Measurements from ENCODE around the gene FGF18.

FGF18 gene

DNA sequence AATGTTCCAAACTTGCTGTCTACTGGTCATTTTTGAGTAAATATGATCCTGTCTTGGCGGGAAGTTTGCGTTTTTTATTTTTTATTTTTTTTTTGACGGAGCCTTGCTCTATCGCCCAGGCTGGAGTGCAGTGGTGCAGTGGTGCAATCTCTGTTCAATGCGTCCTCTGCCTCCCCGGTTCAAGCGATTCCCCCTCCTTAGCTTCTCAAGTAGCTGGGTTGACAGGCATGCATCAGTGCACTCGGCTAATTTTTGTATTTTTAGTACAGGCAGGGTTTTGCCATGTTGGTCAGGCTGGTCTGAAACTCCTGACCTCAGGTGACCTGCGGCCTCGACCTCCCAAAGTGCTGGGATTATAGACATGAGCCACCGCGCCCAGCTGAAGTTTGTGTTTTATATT is 45.4 kb downstream of the FGF18 start:
- FAIRE-seq: no peak
- no peak for DNase-seq (ENCODE audit: low spot score)

DNA sequence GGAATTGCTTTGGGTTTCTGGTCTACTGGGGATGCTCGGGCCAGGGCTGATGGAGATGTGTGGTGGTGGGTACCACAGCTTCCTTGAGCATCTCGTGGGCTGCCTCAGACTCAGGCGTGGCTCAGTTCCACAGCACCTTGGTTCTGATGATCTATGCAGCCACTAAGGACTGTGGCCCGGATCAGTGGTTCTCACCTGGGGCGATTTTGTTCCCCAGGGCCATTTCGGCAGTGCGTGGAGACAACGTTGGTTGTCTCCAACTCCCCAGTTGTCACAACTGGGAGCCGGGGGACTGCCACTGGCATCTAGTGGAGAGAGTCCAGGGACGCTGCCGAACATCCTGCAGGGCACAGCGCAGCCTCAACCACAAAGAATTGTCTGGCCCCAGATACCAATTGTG is 47.7 kb downstream of the FGF18 start:
- DNase-seq (ENCODE audit: low spot score) (no peak), FAIRE-seq (no peak)

DNA sequence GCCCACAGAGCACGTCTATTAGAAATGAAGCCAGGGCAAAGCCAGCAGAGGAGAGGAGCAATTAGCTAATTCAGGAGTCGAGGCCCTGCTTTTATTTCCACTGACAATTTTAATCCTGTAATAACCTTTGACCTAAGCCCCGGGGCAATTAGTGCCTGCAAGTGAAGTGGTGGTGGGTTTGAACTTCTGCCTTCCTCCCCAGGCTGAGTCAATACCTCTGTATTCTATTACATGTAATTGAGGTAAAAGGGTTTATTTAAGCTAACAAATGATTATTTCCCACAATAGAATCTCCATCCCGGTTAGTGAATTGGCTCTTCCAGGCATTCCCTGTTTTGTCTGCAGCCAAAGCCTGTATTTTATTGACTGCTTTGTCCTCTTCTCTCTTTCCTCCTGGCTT is 49.9 kb downstream of the FGF18 start:
- FAIRE-seq (no peak), DNase-seq (ENCODE audit: low spot score) (no peak)

DNA sequence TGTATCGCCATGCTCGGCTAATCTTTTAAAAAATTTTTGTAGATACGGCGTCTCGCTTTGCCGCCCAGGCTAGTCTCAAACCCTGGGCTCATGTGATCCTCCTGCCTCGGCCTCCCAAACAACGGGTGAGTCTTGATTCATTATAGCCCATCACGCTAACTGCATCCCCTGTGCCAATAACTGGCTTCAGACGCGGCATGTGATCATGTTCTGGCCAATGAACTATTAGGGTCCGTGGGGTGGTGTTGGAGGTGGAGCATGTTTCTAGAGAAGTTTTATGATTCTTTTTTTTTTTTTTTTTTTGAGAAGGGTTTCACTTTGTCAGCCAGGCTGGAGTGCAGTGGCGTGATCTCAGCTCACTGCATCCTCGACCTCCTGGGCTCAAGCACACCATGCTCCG is 51.0 kb downstream of the FGF18 start:
- DNase-seq (ENCODE audit: low spot score) (no peak), FAIRE-seq (no peak)

DNA sequence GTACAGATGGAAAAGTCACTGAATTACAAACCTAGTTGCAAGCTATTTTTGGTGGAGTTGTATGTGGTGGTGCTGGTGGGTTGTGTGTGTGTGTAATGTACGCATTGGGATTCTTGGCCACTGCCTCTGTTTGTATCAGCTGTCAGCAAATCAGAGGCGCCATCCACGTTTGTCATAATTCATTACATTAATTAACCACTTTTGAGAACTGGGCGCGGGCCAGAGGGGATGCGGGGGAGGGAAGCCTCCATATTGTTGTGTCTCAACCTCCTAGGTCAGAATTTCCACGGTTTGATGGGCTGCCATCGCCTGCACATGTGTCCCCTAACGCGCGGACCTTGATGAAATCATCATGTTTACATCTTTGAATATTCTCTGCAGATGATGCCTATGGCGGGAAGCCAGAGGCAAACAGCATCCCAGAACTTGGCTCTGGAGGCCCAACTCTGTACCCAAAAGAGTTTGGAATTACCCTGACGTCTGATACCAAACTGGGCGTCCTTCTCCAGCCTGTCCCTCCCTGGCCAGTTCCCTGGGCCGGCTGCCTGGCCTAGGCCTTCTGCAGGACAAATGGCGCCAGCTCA is 54.9 kb downstream of the FGF18 start:
- FAIRE-seq: no peak

DNA sequence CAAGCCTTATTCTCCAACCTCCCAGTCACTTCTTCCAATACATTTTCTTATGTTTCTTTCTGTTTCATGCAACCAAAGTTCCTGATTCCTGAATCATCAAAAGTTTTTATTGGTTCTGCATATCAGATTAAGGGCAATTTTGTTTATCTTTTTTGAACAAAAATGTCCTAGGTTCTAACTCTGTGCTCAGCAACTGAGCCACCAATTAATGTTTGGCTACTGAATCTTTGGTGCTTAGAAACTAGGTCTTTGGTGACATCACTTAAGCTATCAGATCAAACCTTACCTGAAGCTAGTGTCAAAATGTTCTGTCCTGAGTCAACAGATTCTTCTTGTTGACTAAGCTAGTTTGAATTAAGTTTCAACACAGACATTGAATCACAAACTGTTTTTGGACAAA is 56.1 kb downstream of the FGF18 start:
- FAIRE-seq (no peak), DNase-seq (ENCODE audit: low spot score) (no peak)

More for the DNA sequence above, 54.9 kb downstream of the FGF18 start:
- no peak for DNase-seq (ENCODE audit: low spot score)

DNA sequence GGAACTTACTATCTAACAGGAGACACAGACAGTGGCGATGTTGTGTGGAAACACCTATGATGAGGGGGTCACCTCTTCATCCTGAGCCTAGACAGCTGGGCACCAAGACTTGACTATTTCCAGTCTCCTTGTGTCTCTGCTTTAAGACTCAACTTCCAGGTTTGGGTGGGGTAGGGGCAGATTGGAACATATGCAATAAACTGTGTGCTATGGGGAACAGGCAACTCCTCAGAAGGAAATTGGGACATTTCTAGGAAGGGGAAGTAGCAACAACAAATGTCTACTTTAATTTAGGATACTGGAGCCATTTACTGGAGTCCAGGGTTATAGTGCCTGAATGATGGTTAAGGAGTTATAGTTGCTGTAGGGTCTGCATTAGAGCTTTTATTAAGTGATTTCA is 57.3 kb downstream of the FGF18 start:
- FAIRE-seq (no peak), DNase-seq (ENCODE audit: low spot score) (no peak)

DNA sequence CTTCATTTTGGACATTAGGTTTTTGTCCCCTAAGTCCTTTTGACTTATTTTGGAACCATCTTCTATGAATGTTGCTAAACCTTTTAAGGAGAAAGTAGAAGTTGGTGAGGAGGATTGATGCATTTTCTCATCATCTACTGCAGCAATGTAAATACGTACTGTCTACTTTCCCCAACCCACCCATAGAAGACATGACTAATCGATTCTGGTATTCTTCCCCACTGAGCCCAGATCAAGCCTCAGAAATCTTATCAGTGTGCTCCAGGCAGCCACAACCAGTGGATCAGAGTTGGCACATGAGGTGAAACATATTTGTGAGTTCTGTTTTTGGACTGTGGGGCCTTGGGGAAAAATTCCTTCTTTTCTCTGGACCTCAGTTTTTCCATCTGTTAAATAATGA is 57.7 kb downstream of the FGF18 start:
- DNase-seq (ENCODE audit: low spot score) (no peak), FAIRE-seq (no peak)

DNA sequence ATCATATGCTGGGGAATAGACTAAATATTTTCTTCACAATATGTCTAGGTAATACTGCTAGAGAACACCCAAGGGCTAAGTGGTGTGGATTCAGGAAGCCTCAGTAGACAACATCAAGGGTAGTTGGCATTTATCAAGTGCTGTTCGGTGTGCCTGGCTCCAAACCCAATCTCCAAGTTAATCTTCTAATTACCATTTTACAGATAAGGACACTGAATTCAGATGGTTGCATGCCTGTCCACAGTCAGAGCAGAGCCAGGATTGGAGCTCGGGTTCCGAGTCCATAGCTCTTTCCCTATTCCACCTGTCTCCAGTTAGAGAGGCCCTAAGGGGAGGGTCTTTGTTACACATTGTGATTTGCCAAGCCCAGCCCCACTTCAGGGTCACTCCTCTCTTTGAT is 58.2 kb downstream of the FGF18 start:
- no peak for DNase-seq (ENCODE audit: low spot score)
- FAIRE-seq: no peak

DNA sequence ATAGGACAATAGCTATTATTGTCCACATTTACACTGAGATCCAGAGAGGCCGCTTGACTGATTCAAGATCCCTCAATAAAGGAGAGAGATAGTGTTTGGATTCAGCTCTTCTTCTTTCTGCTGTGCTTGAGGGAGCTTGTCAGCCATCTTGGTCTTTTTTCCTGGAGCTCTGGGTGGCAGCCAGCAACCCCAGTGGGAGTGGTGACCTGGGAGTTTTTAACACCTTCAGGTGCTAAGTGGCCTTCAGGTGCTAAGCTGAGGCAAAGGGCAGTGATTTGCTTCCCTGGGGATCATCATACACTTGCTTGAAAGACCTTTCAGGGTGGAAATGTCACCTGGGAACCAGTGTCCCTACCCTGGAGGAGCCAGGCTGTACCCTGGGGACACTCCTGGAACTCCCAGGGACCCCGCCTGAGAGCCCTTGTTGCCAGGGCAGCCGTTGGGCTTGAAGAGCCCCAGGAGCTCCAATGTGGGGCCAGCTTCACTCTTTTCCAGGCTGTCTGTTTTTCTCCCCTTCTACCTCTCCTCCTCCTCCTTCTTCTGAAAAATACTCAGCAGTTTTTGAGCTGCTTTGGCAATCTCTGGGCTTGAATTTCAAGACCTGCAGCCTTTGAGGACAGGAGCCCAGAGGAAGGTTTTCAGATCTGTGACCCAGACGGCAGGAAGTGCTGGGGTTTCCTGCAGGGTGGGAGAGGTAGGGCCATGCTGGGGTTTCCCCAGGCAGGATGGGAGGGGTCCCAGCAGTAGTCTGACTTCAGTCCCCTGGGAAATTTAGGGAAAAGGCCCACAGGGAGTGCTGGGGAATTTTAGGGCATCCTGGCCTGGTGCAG is 59.7 kb downstream of the FGF18 start:
- no peak for FAIRE-seq
- DNase-seq (ENCODE audit: low spot score): no peak

DNA sequence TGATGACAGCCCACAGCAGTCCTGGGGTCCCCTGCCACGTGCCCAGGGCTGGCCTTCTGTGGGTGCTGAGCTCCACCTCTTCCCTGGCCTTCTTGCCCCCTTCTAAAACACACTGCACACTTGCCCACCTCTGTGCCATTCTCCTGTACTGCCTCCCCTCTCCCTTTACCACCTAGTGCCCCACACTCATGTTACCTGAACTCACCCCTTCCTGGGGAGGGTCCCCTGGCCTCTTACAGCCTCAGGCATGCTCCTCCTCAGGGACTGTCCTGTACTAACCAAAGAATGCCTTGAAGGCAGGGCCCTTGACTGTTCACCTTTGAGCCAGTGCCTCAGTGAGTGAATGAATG is 60.3 kb downstream of the FGF18 start:
- DNase-seq (ENCODE audit: low spot score) (no peak), FAIRE-seq (no peak)

DNA sequence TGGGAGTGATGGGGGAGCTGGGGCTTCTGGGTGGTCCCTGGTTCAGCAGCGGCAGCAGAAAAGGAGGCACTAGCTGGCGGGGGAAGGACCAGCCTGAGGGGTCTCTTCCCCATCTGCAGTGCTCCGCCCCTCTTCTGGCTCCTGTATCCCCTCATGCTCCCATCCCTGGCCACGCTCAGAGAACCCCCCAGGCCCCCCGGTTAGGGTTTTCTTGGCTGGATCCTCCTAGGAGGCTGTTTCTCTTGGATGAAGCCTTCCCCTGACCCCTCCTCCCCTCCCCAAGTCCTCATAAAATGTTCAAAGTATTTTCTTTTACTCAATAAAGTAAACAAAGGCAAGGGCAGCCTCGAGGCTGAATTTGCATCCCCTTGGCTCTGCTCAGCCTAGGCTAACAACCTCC is 60.8 kb downstream of the FGF18 start:
- FAIRE-seq (no peak), DNase-seq (ENCODE audit: low spot score) (no peak)

DNA sequence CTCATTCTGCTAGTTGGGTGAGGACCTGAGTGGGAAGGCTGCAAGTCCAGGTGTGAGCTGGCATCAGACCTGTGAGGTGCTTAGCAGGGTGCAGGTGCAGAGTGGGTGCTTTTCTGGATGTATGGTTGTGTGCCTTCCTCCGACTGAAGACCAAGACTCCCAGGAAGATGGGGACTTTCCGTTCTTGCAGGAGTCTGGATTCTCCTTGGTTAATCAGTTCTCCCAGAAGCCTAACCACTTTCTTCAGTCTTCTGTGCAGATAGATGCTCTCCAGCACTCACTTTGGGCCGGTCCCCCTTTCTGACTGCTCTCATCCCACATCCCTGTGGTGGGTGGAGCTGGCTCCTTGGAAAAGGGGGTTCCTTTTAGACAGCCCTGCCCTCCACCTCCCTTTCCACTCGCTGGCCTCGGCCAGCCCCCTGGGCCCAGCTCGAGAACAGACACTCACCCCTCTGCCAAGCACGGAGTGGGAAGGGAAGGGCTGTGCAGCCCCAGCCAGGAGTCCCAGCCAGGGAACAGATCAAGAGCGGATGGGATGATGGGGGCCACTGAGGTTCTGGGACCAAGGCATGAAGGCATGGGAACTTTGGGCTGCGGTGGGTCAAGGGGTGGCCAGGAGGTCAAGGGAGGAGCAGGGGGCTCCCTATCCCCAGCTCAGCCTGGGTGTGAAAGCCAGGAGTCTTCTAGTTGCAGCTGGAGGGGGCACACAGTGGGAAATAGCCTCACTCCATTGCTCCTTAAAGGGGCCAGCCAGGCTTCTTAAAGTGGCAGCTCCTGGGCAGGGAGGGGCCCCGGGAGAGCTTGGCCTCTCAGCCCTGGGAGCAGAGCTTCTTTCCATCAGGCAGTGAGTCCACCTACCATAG is 62.4 kb downstream of the FGF18 start:
- no peak for DNase-seq (ENCODE audit: low spot score)
- FAIRE-seq: no peak

DNA sequence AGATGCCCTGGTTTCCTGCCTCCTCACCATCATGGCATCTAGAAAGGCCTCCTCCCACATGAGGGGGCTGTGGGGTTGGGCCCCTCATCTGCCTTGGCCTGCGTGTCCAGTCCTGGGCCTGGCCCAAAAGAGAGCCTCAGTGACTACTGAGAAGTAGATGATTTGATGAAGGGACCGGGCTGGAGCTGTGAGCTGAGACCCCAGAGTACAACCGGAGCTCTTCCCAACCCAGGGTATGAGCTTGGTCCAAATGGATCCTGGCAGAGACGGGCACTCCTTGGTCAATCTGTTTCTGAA is 62.9 kb downstream of the FGF18 start:
- FAIRE-seq (no peak), DNase-seq (ENCODE audit: low spot score) (no peak)

DNA sequence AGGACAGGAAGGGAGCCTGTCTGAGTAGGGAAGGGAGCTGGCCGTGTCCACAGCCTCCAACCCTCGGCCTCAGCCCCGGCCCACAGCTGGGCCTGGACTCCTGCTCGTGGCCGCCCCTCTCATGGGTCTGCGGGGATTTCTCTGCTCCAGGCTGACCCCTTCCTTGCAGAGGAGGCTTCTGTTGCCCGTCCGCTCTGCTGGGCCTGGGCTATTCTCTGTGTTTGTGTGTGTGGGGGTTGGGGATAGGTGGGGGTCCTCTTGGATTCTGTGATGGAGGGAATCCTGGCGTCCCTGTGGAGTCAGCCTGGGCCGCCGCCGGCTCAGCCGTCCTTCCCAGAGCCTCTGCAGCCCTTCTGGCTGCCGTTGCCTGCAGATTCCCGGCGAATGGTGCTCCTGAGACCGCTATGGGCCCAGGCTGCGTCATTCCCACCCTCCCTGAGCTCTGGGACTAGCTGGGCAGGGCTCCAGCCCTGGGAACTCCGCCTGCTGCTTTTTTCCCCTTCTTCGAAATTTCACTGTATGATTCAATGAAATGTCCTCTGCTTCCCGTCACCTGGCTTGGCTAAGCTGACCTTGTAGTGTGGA is 64.2 kb downstream of the FGF18 start:
- FAIRE-seq: no peak
- no peak for DNase-seq (ENCODE audit: low spot score)

DNA sequence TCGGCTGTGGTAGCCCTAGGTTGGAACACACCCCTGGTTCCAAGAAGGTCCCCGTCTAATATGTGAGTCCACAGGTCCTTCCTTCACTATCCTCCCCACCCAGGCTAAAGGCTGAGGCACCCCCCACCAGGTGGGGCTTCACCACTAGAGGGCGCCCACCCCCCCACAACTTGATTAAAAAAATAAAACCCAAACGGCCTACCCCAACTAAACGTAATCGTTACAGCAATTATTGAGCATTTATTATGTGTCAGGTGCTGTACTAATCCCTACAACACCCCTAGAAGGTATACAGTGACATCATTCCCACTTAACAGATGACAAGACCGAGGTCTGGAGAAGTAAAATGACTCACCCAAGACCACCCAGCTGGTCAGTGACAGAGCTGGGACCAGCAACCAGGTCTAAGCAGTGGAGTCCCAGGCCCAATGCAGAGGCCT is 65.0 kb downstream of the FGF18 start:
- FAIRE-seq (no peak), DNase-seq (ENCODE audit: low spot score) (peak; percentile 67)

DNA sequence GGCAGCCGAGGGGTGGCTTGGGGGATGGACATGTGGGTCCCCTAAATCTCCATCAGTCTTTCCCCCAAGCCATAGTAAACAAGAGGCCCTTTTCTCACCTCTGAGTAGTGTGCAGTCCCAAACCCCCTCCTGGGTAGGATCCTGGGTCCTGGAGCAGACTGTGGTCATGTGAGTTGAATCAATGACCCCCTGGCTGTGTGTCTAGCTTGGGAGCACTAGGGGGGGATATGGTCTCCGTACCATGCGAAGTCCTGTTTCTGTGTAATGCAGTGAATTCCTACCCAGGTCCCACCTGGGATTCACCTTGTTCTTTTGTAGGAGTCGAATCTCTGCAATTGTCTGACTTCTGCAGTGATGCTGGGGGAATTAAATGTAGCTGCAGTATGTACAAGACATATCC is 66.2 kb downstream of the FGF18 start:
- FAIRE-seq: no peak
- no peak for DNase-seq (ENCODE audit: low spot score)

DNA sequence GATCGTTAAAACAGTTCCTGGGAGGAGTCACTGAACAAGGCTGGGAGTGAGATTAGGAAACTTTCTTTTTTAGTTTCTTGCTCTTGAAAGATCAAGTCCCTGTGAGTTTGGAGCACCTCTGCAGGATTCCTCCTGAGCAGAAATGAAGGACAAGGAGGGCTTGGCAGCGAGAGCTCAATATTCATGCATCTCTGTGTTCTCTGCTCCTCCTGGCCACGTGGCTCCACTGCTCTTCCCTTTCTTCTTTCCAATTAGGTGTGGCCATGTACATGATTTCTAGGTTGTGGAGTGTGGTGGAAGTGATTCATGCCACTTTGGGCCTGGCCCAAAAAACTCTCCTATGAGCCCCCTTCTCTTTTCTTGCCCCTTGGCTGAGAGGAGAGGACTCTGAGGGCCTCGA is 67.2 kb downstream of the FGF18 start:
- FAIRE-seq (no peak), DNase-seq (ENCODE audit: low spot score) (no peak)

DNA sequence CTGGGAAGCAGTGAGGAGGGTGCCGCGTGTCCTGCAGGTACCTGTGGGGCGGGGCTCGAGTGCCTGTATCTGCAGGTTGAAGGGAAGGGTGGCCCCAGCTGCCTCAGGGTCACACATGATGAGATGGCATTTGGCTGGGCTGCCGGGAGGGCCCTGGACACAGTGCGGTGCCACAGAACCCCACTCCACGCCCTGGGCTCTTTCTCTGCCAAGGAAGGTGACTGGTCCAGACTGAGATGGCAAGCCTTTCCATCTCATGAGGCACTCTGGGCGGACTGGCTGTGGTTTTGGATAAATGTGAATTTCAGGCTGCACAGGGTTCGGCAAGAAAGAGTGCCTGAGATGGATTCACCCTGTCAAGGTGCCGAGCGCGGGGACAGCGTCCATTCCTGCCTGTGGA is 69.4 kb downstream of the FGF18 start:
- DNase-seq (ENCODE audit: low spot score) (no peak), FAIRE-seq (no peak)

DNA sequence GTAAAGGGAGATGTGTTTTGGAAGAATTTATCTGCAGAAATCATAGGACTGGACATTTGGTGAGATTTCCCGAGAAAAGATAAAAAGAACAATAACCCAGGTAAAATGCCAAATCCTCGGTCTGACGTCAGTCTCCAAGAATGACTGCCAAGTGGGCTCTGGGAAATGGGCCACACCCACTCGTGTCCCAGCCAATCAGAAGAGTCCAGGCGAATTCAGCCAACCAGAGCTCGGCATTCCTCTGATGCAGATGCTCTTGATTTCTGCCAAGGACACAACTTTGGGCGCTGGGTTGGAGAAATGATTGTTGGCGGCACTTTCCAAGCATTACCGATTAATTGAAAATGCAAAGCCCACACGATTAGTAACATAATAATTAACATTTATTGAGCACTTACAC is 73.3 kb downstream of the FGF18 start:
- DNase-seq (ENCODE audit: low spot score) (peak; percentile 30), FAIRE-seq (no peak)

DNA sequence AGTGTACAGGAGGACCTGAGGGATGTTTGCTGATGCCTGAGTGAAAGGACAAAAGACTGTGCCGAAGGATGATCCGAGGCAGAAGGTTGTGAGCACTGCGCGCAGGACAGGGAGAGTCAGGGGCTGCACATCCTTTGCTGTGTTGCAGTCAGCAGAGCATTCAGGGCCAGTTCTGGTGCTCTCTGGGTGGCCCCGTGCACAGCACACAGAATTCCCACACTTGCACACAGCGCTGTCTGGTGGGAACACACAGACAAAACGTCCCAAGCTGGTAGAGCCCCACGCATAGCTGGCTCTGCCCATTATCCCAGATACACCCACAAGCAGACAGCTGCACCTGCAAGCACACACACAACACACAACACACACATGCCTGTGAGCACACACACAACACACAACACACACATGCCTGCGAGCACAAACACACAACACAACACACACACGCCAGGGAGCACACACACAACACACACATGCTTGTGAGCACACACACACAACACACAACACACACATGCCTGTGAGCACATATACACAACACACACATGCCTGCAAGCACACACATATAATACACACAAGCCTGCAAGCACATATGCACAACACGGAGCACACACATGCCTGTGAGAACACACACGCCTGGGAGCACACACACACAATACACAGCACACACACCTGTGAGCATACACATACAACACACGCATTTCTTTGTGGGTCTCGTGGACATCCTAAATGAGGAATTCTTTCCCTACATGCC is 74.4 kb downstream of the FGF18 start:
- FAIRE-seq: peak; percentile 95

More for the DNA sequence above, 74.4 kb downstream of the FGF18 start:
- no peak for DNase-seq (ENCODE audit: low spot score)
